Esophagus muscularis mucosa (tissue), 4 donors: ENCODE results near the gene TNP2. TPM values are rescaled to one million over a fixed set of nuclear protein-coding genes. Genes with fewer than 3 reads are reported as not detected.

Source experiments
- DNase-seq: peaks from one replicate; pipeline ENCODE4 v3.0.0-alpha.2; 2017; ENCODE audit errors: extremely low spot score
- H3K27ac ChIP-seq, 4 donors: fragments of 200-600 bp; sonication (generic); replicated peaks in 1 of 4; 1 replicate in 3 of 4; 2 replicates in 1 of 4; pipeline ENCODE4 v1.5.1; 2016 to 2019; ENCODE audit warnings: mild to moderate bottlenecking in 1 of 4
- H3K27me3 ChIP-seq, 4 donors: fragments of 200-600 bp; sonication (generic); one replicate each; pipeline versions ENCODE4 v1.5.1 to v1.6.0; 2016 to 2019
- H3K36me3 ChIP-seq, 4 donors: fragments of 200-600 bp; sonication (generic); one replicate each; pipeline ENCODE4 v1.5.1; 2016 to 2019
- H3K4me1 ChIP-seq, 4 donors: fragments of 200-600 bp; sonication (generic); one replicate each; pipeline ENCODE4 v1.5.1; 2016 to 2019
- H3K4me3 ChIP-seq, 4 donors: fragments of 200-600 bp; sonication (generic); 1 replicate in 2 of 4; 2 replicates in 2 of 4; pipeline ENCODE4 v1.5.1; 2016 to 2019; ENCODE audit warnings: mild to moderate bottlenecking in 4 of 4, moderate library complexity in 1 of 4
- H3K9me3 ChIP-seq, 4 donors: fragments of 200-600 bp; sonication (generic); 1 replicate in 3 of 4; 2 replicates in 1 of 4; pipeline ENCODE4 v1.5.1; 2016 to 2019
- EP300 ChIP-seq: sonication (generic); formaldehyde crosslinking; IDR thresholded peaks from one replicate; pipeline ENCODE4 v1.6.1; 2017; ENCODE audit warnings: antibody characterized with exemption
- POLR2A ChIP-seq: fragments of 450-650 bp; IDR thresholded peaks from one replicate; pipeline ENCODE4 v1.6.1; 2017; ENCODE audit warnings: antibody characterized with exemption, moderate library complexity, mild to moderate bottlenecking, low read depth
- POLR2AphosphoS5 ChIP-seq, 2 donors: sonication (generic); formaldehyde crosslinking; IDR thresholded peaks; one replicate each; pipeline ENCODE4 v1.6.1; 2017; ENCODE audit warnings: antibody characterized with exemption in 2 of 2
- WGBS: methylation state at CpG from one replicate; pipeline ENCODE4 v1.1.5; 2018; 5-methylcytosine and 5-hydroxymethylcytosine counted together
- intact Hi-C: fragments of 100-400 bp; cut with DNase I; formaldehyde crosslinking; loops from one replicate; pipeline ENCODE4 v1.15.1; 2023
- total RNA-seq, 4 donors: library from RNA; depleted of rRNA; stranded (reverse); fragments of >200 nt; gene quantifications; one replicate each; pipeline versions ENCODE4 v1.1.0 to v1.2.1, GENCODE V29; 2016
- TF ChIP-seq, protein P1 (sequence below), 3 experiments: fragments of 200-600 bp in 2 of 3; fragments of 450-650 bp in 1 of 3; sonication (generic) in 2 of 3; IDR thresholded peaks; one replicate each; pipeline ENCODE4 v1.5.1; 2017 to 2019; ENCODE audit warnings: antibody characterized with exemption in 3 of 3, mild to moderate bottlenecking in 2 of 3, moderate library complexity in 1 of 3

TNP2 gene
- total RNA-seq, 4 donors from 2014 or later = not detected

DNA sequence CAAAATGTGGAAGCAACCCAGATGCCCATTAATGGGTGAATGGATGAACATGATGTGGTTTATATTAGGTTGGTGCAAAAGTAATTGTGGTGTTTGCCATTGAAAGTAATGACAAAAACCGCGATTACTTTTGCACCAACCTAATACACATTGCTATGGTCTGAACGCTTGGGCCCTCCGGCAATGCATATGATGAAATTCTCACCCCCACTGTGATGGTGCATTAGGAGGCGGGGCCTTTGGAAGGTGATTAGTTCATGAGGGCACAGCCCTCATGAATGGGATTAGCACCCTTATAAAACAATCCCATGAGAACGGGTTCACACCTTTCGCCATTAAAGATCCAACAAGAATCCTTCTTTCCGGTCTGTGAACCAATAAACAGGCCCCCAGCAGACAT lies 37.3 kb upstream of the TNP2 start:
- WGBS = 88% methylated on average over 8 of the region's 8 CpGs
- no peak for DNase-seq
- no peak for TF ChIP-seq POLR2AphosphoS5 (IDR thresholded peaks at IDR 0.05)
- no peak for TF ChIP-seq POLR2A
- Histone ChIP-seq H3K4me1 (no peaks in the 10 kb centered on the region), H3K27me3 (no peaks in the 10 kb centered on the region), H3K9me3 (no peaks in the 10 kb centered on the region), H3K27ac (no peak overlapping the region), H3K4me3 (no peak overlapping the region), H3K36me3 (no peaks in the 10 kb centered on the region)
- intact Hi-C loops = no loop called here

DNA sequence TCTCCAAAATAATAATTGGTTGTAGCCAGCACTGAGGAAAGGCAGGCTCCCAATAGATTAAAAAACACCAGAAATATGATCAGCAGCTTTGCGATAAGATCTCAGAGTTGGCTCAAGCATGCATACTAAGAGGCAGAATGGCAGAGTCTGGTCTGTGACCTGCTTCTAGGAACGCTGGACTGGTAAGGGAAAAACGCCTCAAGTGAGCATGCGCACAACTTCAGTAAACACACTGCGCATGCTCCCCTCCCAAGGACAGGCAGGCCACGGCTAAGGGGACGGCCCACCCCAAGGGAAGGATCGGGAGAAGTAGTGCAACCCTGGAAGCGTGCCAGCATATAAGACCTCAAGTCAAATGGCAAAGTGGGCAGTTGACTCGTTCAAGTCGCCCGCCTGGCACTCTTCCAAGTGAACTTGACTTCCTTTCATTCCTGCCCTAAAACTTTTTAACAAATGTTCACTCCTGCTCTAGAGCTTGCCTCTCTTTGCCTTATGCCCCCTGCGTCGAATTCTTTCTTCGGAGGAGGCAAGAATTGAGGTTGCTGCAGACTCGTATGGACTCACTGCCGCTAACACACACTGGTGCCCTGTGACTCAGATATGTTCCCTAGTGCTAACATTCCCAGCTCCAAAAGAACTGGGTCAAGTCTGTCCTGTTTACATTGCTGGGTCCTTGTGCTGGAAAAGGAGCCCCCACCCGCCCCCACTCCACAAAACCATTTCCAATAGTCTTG lies 34.4 kb upstream of the TNP2 start:
- H3K27me3 ChIP-seq = no peaks in the 10 kb centered on the region
- H3K36me3 ChIP-seq = no peaks in the 10 kb centered on the region
- 73% methylated on average over 18 of the region's 18 CpGs for WGBS
- TF ChIP-seq EP300 = no peak
- TF ChIP-seq POLR2AphosphoS5 (IDR thresholded peaks at IDR 0.05) = no peak
- H3K27ac ChIP-seq = no peak overlapping the region
- no peaks in the 10 kb centered on the region for H3K9me3 ChIP-seq
- no peak overlapping the region for H3K4me3 ChIP-seq
- intact Hi-C loops = no loop called here
- DNase-seq = no peak
- no peaks in the 10 kb centered on the region for H3K4me1 ChIP-seq

DNA sequence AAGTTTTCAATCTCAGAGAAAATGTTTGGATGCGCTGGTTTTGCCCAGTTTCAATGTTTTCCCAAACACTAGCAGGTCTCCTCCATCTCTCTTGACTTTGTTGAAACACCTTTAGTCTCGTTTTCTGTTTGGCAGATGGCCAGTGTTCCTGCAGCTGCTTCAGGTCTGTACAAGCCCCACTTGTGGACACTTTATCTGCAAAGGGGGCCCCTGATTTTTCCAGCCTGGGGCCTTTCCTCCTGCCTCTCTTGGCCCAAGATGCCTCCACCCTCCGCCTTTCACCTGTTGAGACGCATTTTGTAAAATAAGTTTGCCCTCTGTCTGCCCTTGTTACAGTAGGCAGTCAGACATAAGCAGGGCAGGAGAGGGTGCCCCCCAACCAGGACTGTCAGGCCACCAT lies 33.9 kb upstream of the TNP2 start:
- H3K9me3 ChIP-seq = no peaks in the 10 kb centered on the region
- no peak for DNase-seq
- H3K36me3 ChIP-seq = no peaks in the 10 kb centered on the region
- intact Hi-C loops = no loop called here
- peaks cover 0 to 1% (median under 1%) of the 10 kb centered on the region in 4 donors for H3K4me1 ChIP-seq
- H3K27me3 ChIP-seq = no peaks in the 10 kb centered on the region
- WGBS = 91% methylated on average over 3 of the region's 4 CpGs
- no peak overlapping the region for H3K27ac ChIP-seq
- TF ChIP-seq EP300 (no peak), POLR2AphosphoS5 (IDR thresholded peaks at IDR 0.05) (no peak), POLR2A (no peak)
- TF ChIP-seq, protein P1, sequence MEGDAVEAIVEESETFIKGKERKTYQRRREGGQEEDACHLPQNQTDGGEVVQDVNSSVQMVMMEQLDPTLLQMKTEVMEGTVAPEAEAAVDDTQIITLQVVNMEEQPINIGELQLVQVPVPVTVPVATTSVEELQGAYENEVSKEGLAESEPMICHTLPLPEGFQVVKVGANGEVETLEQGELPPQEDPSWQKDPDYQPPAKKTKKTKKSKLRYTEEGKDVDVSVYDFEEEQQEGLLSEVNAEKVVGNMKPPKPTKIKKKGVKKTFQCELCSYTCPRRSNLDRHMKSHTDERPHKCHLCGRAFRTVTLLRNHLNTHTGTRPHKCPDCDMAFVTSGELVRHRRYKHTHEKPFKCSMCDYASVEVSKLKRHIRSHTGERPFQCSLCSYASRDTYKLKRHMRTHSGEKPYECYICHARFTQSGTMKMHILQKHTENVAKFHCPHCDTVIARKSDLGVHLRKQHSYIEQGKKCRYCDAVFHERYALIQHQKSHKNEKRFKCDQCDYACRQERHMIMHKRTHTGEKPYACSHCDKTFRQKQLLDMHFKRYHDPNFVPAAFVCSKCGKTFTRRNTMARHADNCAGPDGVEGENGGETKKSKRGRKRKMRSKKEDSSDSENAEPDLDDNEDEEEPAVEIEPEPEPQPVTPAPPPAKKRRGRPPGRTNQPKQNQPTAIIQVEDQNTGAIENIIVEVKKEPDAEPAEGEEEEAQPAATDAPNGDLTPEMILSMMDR (IDR thresholded peaks at IDR 0.05) = no peak
- no peak overlapping the region for H3K4me3 ChIP-seq

DNA sequence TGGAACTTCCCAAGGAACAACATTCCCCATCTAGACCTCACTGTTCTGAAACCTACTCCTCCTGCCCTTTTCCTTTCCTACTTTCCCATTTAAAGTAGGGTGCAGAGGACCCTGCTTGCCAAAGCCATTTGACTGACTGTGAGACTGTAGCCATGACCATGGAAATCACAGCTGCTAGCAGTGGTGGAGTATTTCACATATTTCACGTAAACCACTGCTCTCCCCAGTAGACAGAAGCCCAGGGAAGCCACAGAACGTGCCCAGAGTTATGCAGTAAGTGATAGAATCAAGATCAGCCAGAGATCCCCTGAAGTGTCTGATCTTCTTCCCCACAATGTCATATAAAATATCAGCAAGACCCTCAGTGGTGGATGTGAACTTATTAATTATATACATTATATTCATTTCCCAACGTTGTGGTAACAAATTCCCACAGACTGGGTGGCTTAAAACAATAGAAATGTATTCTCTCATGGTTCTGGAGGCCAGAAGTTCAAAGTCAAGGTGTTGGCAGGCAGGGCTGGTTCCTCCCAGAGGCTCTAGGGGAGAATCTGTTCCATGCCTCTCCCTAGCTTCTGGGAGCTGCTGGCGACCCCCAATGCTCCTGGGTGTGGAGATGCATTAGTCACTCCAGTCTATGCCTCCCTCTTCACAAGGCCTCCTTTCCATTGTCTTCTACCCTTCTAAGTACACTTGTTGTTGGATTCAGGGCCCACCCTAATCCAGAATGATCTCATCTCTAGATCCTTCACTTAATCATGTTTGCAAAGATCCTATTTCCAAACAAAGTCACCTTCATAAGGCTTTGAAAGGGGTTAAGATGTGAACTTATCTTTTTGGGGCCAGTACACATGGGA lies 32.7 kb upstream of the TNP2 start:
- peaks cover 11 to 12% (median 12%) of the 10 kb centered on the region in 4 donors for H3K4me1 ChIP-seq
- no peak overlapping the region for H3K4me3 ChIP-seq
- TF ChIP-seq POLR2AphosphoS5 (IDR thresholded peaks at IDR 0.05) (no peak), EP300 (no peak), POLR2A (no peak)
- TF ChIP-seq, protein P1 (IDR thresholded peaks at IDR 0.05) = no peak
- H3K27me3 ChIP-seq = no peaks in the 10 kb centered on the region
- no peaks in the 10 kb centered on the region for H3K36me3 ChIP-seq
- H3K9me3 ChIP-seq = no peaks in the 10 kb centered on the region
- no peak for DNase-seq
- intact Hi-C loops = no loop called here
- H3K27ac ChIP-seq = no peak overlapping the region
- WGBS = 78% methylated on average over 4 of the region's 4 CpGs

DNA sequence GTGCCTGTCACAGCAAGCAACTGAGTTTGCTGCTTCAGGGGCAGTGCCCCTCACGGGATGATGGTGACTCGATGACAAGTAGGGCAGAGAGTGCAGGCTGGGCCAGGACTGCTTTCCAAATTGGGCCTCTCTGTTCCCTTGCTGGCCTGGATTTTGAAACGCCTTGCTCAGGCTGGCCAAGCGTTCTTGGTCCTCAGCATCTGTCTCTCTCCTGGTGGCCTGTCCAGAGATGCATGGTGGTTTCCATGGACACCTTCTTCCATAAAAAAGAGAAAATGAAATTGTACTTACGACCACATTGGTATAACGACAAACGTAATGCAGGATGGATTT lies 31.4 kb upstream of the TNP2 start:
- no peak overlapping the region for H3K27ac ChIP-seq
- TF ChIP-seq, protein P1 (IDR thresholded peaks at IDR 0.05) = no peak
- TF ChIP-seq POLR2A (no peak), EP300 (no peak), POLR2AphosphoS5 (IDR thresholded peaks at IDR 0.05) (no peak)
- WGBS = 91% methylated on average over 7 of the region's 7 CpGs
- H3K9me3 ChIP-seq = no peaks in the 10 kb centered on the region
- intact Hi-C loops = no loop called here
- H3K27me3 ChIP-seq = no peaks in the 10 kb centered on the region
- H3K36me3 ChIP-seq = no peaks in the 10 kb centered on the region
- DNase-seq = no peak
- H3K4me1 ChIP-seq = peaks cover 13 to 15% (median 14%) of the 10 kb centered on the region in 4 donors
- H3K4me3 ChIP-seq = no peak overlapping the region
